Kidney (tissue), 14 donors: Measurements from ENCODE around the gene IDUA. TPM values are rescaled to one million over a fixed set of nuclear protein-coding genes. Genes with fewer than 3 reads are reported as not detected.

Experiments
- DNase-seq, 5 donors: peaks; one replicate each; pipeline ENCODE4 v3.0.0-alpha.2; 2013 to 2020
- FAIRE-seq: peaks from 2 replicates; lab custom pipeline; 2012; peaks lifted over from hg19 to GRCh38; lab: Jason Lieb, UNC
- H3K27ac ChIP-seq, 2 donors: one replicate each; pipeline ENCODE4 v1.7.0; 2013; ENCODE audit warnings: low read depth in 2 of 2, low read length in 2 of 2, inconsistent platforms in 1 of 2
- H3K27me3 ChIP-seq: one replicate; pipeline ENCODE4 v1.7.1; 2013; ENCODE audit warnings: low read length, inconsistent platforms; ENCODE audit not compliant: control insufficient read depth, insufficient read depth
- H3K36me3 ChIP-seq, 3 donors: one replicate each; pipeline versions ENCODE4 v1.7.0 to v1.7.1; 2013; ENCODE audit warnings: low read length in 3 of 3, control low read depth in 1 of 3, inconsistent platforms in 1 of 3; ENCODE audit not compliant: insufficient read depth in 3 of 3, control insufficient read depth in 2 of 3
- H3K4me1 ChIP-seq, 3 donors: one replicate each; pipeline versions ENCODE4 v1.7.0 to v1.7.1; 2013; ENCODE audit warnings: low read length in 3 of 3, inconsistent platforms in 1 of 3, low read depth in 1 of 3; ENCODE audit not compliant: control insufficient read depth in 2 of 3, insufficient read depth in 2 of 3
- H3K4me3 ChIP-seq, 3 donors: one replicate each; pipeline versions ENCODE4 v1.7.0 to v1.8.1; 2013; ENCODE audit warnings: low read length in 3 of 3, control low read depth in 1 of 3, inconsistent platforms in 1 of 3
- H3K9ac ChIP-seq, 3 donors: one replicate each; pipeline versions ENCODE4 v1.7.0 to v1.7.1; 2013; ENCODE audit warnings: low read length in 3 of 3, control low read depth in 1 of 3, inconsistent platforms in 1 of 3
- H3K9me3 ChIP-seq, 3 donors: one replicate each; pipeline versions ENCODE4 v1.7.0 to v1.7.1; 2013; ENCODE audit warnings: low read length in 3 of 3, control low read depth in 1 of 3, inconsistent platforms in 1 of 3; ENCODE audit not compliant: control insufficient read depth in 2 of 3, insufficient read depth in 1 of 3
- CTCF ChIP-seq: IDR thresholded peaks from 3 replicates; pipeline ENCODE4 v1.5.1; 2012; ENCODE audit warnings: mild to moderate bottlenecking, moderate library complexity, borderline replicate concordance; ENCODE audit not compliant: insufficient read depth; ENCODE audit errors: extremely low read depth
- intact Hi-C: fragments of 100-400 bp; cut with DNase I; formaldehyde crosslinking; loops from one replicate; pipeline ENCODE4 v1.11.1; 2022
- polyA plus RNA-seq: library from polyadenylated mRNA; stranded (reverse); fragments of 350-450 nt; fragmentation: Illumina TruSeq; extraction: RNeasy Lipid Tissue Mini Kit (QIAGEN cat#74804); gene quantifications from one replicate; pipeline ENCODE4 v1.2.3, GENCODE V29; 2014; ENCODE audit warnings: low read depth, low replicate concordance; ENCODE audit not compliant: insufficient read depth
- total RNA-seq: library from RNA; stranded (reverse); fragmentation: NEBNext Ultra II Directional; extraction: Animal tissue kit (Norgen Biotek cat#: 25700); gene quantifications from one replicate; pipeline ENCODE4 v1.2.1, GENCODE V29; 2021
- donor health status: control.
- donor health status: control.
- donor health status: control.
- donor health status: control.
- donor health status: control.
- donor health status: DM: yes; HTN: yes; CAD: no.
- donor health status: Normal renal cell carcinoma (clear cell type).

IDUA gene
- total and polyA plus RNA-seq, 2 donors from 2014 or later: 11.9 to 58.5 TPM

GRCh38 chr4:996030-996996 lies 9.5 kb downstream of the IDUA start:
- no peaks in the 10 kb centered on the region for H3K36me3 ChIP-seq
- H3K4me3 ChIP-seq: no peak overlapping the region
- FAIRE-seq (no peak), DNase-seq (peak in 2 of 5 donors; percentile 58 to 72)
- H3K27ac ChIP-seq: no peak overlapping the region
- no peak overlapping the region for H3K9ac ChIP-seq
- no peaks in the 10 kb centered on the region for H3K9me3 ChIP-seq
- intact Hi-C loops: no loop called here
- H3K27me3 ChIP-seq: peaks cover 9% of the 10 kb centered on the region
- peaks cover 0 to 25% (median 9%) of the 10 kb centered on the region in 3 donors for H3K4me1 ChIP-seq
- TF ChIP-seq CTCF: no peak

DNA sequence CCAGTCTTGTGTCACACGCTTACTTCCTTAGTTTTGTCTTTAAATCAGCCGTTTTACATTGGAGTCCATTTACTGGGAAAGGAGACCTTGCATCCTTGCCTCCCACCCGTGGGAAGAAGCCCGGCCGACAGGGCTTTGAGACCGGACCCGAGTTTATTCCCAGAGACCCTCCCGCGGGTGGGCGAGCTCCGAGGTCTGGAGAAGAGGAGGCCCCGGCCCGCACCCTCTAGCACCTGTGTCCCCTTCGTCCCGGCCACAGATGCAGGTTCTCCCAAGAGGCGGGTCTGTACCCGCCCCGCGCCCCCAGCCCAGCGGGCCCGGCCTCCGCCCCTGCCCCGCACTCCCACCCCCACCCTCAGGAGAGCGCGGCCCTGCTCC lies 10.1 kb downstream of the IDUA start:
- H3K9ac ChIP-seq: no peak overlapping the region
- peaks cover 11% of the 10 kb centered on the region for H3K27me3 ChIP-seq
- FAIRE-seq (no peak), DNase-seq (peak in 1 of 5 donors; percentile 73)
- intact Hi-C loops: no loop called here
- no peaks in the 10 kb centered on the region for H3K36me3 ChIP-seq
- H3K9me3 ChIP-seq: no peaks in the 10 kb centered on the region
- H3K4me1 ChIP-seq: peaks cover 0 to 21% (median 6%) of the 10 kb centered on the region in 3 donors
- TF ChIP-seq CTCF: no peak
- no peak overlapping the region for H3K4me3 ChIP-seq
- H3K27ac ChIP-seq: no peak overlapping the region

DNA sequence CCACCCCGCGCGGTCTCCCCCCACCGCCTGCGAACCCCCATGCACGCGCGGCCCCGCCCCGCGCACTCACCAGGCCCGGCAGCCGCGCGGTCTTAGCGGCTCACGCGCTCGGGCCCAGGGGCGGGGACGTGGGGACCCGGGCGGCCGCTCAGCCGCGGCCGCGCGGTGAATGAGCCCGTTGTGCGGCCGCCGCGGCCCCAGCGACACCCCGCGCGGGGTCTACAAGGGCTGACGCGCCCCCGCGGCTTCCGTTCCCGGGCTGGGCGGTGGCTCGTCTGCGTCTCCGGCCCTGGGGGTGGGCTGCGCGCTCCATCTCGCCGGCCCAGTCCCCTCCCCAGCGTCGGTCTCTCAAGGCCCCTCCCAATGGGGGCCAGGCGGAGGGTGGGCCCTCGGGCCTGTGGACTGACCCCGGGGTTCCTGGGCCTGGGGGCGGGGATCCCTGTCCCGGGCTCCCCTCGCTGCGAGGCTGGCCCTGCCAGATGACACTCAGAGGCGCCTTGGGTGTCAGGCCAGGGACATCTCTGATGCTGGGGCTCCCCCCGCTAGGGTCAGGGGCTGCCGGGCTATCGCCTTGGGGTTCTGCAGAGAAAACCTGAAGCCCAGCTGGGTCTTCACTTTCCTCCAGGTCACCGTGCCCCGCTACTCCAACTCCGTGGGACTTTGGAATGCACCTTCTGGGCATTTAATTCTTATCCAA lies 10.7 kb downstream of the IDUA start:
- intact Hi-C loops: no loop called here
- no peaks in the 10 kb centered on the region for H3K36me3 ChIP-seq
- no peak for TF ChIP-seq CTCF
- DNase-seq: peak in 3 of 5 donors; percentile 57 to 74 (median 68)
- H3K4me3 ChIP-seq: no peak overlapping the region
- FAIRE-seq: no peak
- H3K27me3 ChIP-seq: peaks cover 13% of the 10 kb centered on the region
- no peak overlapping the region for H3K9ac ChIP-seq
- H3K9me3 ChIP-seq: no peaks in the 10 kb centered on the region
- peaks cover 0 to 18% (median 5%) of the 10 kb centered on the region in 3 donors for H3K4me1 ChIP-seq
- H3K27ac ChIP-seq: no peak overlapping the region
